ENCODE measurements around the gene POLR1D. TPM values are rescaled to one million over a fixed set of nuclear protein-coding genes. Genes with fewer than 3 reads are reported as not detected.

POLR1D gene
- total and polyA plus RNA-seq, 2 experiments from 2014 or later, result 53.0 to 66.8 TPM

GRCh38 chr13:27670861-27671260 lies 49.2 kb downstream of the POLR1D start:
- Histone ChIP-seq H3K4me2 (ENCODE audit: unreplicated experiment) (no peak overlapping the region), H3K79me2 (ENCODE audit: insufficient read depth) (no peaks in the 10 kb centered on the region), H2AFZ (no peak overlapping the region), H3K9me2 (ENCODE audit: insufficient read depth) (no peaks in the 10 kb centered on the region), H3K9me3 (ENCODE audit: low read depth) (no peaks in the 10 kb centered on the region), H3K4me3 (no peak overlapping the region), H3K27me3 (replicated peaks; ENCODE audit: insufficient read depth) (no peaks in the 10 kb centered on the region), H3K36me3 (ENCODE audit: low read depth) (peaks cover 4% of the 10 kb centered on the region; the same call in 1 of the 2 replicates), H3K9ac (no peak overlapping the region), H3K4me1 (ENCODE audit: insufficient read depth) (no peaks in the 10 kb centered on the region), H4K20me1 (ENCODE audit: insufficient read depth) (no peaks in the 10 kb centered on the region), H3F3A (ENCODE audit: insufficient read depth) (no peaks in the 10 kb centered on the region; the same call in 1 of the 2 replicates), H3K27ac (no peak overlapping the region)
- WGBS, 2 experiments (ENCODE audit: low coverage in 1 of 2, low lambda C conversion rate in 2 of 2, missing lambda C conversion rate in 2 of 2), result 87 to 91% methylated on average over 1 of the region's 1 CpG
- no peak for DNase-seq
- in situ Hi-C loops (cut with MboI), result no loop called here
- TF ChIP-seq EZH2 (IDR thresholded peaks at IDR 0.05; ENCODE audit: insufficient read depth, poor library complexity, severe bottlenecking) (no peak), EZH2phosphoT487 (IDR thresholded peaks at IDR 0.05; ENCODE audit: insufficient read depth, low read depth) (no peak)

GRCh38 chr13:27672025-27672424 lies 50.3 kb downstream of the POLR1D start:
- Histone ChIP-seq H3K4me2 (ENCODE audit: unreplicated experiment) (no peak overlapping the region), H3K9ac (no peak overlapping the region), H3K9me2 (ENCODE audit: insufficient read depth) (no peaks in the 10 kb centered on the region), H2AFZ (no peak overlapping the region), H3K36me3 (ENCODE audit: low read depth) (no peaks in the 10 kb centered on the region; the same call in 1 of the 2 replicates), H4K20me1 (ENCODE audit: insufficient read depth) (no peaks in the 10 kb centered on the region), H3K4me3 (no peak overlapping the region), H3K27me3 (replicated peaks; ENCODE audit: insufficient read depth) (no peaks in the 10 kb centered on the region), H3K79me2 (ENCODE audit: insufficient read depth) (no peaks in the 10 kb centered on the region), H3K4me1 (ENCODE audit: insufficient read depth) (no peaks in the 10 kb centered on the region), H3F3A (ENCODE audit: insufficient read depth) (no peaks in the 10 kb centered on the region; the same call in 1 of the 2 replicates), H3K9me3 (ENCODE audit: low read depth) (no peaks in the 10 kb centered on the region), H3K27ac (no peak overlapping the region)
- TF ChIP-seq EZH2phosphoT487 (IDR thresholded peaks at IDR 0.05; ENCODE audit: insufficient read depth, low read depth) (no peak), EZH2 (IDR thresholded peaks at IDR 0.05; ENCODE audit: insufficient read depth, poor library complexity, severe bottlenecking) (no peak)
- in situ Hi-C loops (cut with MboI), result no loop called here
- 67 to 79% methylated on average over 1 of the region's 1 CpG for WGBS, 2 experiments (ENCODE audit: low coverage in 1 of 2, low lambda C conversion rate in 2 of 2, missing lambda C conversion rate in 2 of 2)
- no peak for DNase-seq

Other genes starting within 250 kb of the POLR1D start
- gene GTF3A, start 197.3 kb upstream of the POLR1D start, total RNA-seq (2014; rRNA removed; shearing (Covaris generic)), result 59.9 and 86.2 TPM in 2 replicates
- 163 TPM in 2 replicates for gene GTF3A, start 197.3 kb upstream of the POLR1D start, polyA plus RNA-seq (2016; fragmentation: Nextera tagmentation; extraction: Ambion mirVana)
- gene MTIF3, start 171.3 kb upstream of the POLR1D start, total RNA-seq (2014; rRNA removed; shearing (Covaris generic)), result 38.2 and 40.7 TPM in 2 replicates
- 64.0 and 66.5 TPM in 2 replicates for gene MTIF3, start 171.3 kb upstream of the POLR1D start, polyA plus RNA-seq (2016; fragmentation: Nextera tagmentation; extraction: Ambion mirVana)
- 2.6 and 3.3 TPM in 2 replicates for gene LNX2, start 1.4 kb upstream of the POLR1D start, total RNA-seq (2014; rRNA removed; shearing (Covaris generic))
- 2.0 and 2.1 TPM in 2 replicates for gene LNX2, start 1.4 kb upstream of the POLR1D start, polyA plus RNA-seq (2016; fragmentation: Nextera tagmentation; extraction: Ambion mirVana)
- not detected in 2 replicates for gene GSX1, start 170.6 kb downstream of the POLR1D start, total RNA-seq (2014; rRNA removed; shearing (Covaris generic))
- not detected in 2 replicates for gene GSX1, start 170.6 kb downstream of the POLR1D start, polyA plus RNA-seq (2016; fragmentation: Nextera tagmentation; extraction: Ambion mirVana)